Mesendoderm (in vitro differentiated cells): ENCODE results near the gene PTPN11. TPM values are rescaled to one million over a fixed set of nuclear protein-coding genes. Genes with fewer than 3 reads are reported as not detected.

ENCODE experiments used
- DNase-seq: peaks from one replicate; pipeline ENCODE4 v3.0.0; 2013
- H2AK5ac ChIP-seq: 2 replicates; pipeline ENCODE4 v1.6.1; 2013; ENCODE audit warnings: low read length, inconsistent platforms
- H2BK120ac ChIP-seq: 2 replicates; pipeline ENCODE4 v1.6.1; 2013; ENCODE audit warnings: low read depth, mild to moderate bottlenecking, low read length, moderate library complexity, mixed read lengths
- H2BK15ac ChIP-seq: replicated peaks from 2 replicates; pipeline ENCODE4 v1.6.1; 2013; ENCODE audit warnings: low read depth, mild to moderate bottlenecking, moderate library complexity
- H2BK5ac ChIP-seq: 2 replicates; pipeline ENCODE4 v1.6.1; 2013; ENCODE audit warnings: low read length, inconsistent platforms
- H3K18ac ChIP-seq: 2 replicates; pipeline ENCODE4 v1.6.1; 2013; ENCODE audit warnings: mild to moderate bottlenecking, low read length, mixed read lengths
- H3K23ac ChIP-seq: one replicate; pipeline ENCODE4 v1.6.1; 2013; ENCODE audit warnings: low read length
- H3K27ac ChIP-seq: 2 replicates; pipeline ENCODE4 v1.5.1; 2013; ENCODE audit warnings: low read depth, mild to moderate bottlenecking, inconsistent platforms, low read length, moderate library complexity
- H3K27me3 ChIP-seq: 2 replicates; pipeline ENCODE4 v1.6.1; 2013; ENCODE audit warnings: low read length, control low read depth, mild to moderate bottlenecking, inconsistent platforms; ENCODE audit not compliant: insufficient read depth, poor library complexity
- H3K36me3 ChIP-seq: 2 replicates; pipeline ENCODE4 v1.6.1; 2013; ENCODE audit warnings: low read length, inconsistent platforms; ENCODE audit not compliant: control insufficient read depth, insufficient read depth
- H3K4ac ChIP-seq: one replicate; pipeline ENCODE4 v1.6.1; 2013; ENCODE audit warnings: low read depth, mild to moderate bottlenecking, low read length, moderate library complexity
- H3K4me1 ChIP-seq: 2 replicates; pipeline ENCODE4 v1.6.1; 2013; ENCODE audit warnings: low read depth, low read length, inconsistent platforms; ENCODE audit not compliant: control insufficient read depth
- H3K4me2 ChIP-seq: 2 replicates; pipeline ENCODE4 v1.6.1; 2013; ENCODE audit warnings: low read length
- H3K4me3 ChIP-seq: 2 replicates; pipeline ENCODE4 v1.5.1; 2013; ENCODE audit warnings: mild to moderate bottlenecking, low read length
- H3K56ac ChIP-seq: one replicate; pipeline ENCODE4 v1.6.1; 2013; ENCODE audit warnings: low read length
- H3K79me1 ChIP-seq: 2 replicates; pipeline ENCODE4 v1.6.1; 2013; ENCODE audit warnings: low read length, inconsistent platforms
- H3K79me2 ChIP-seq: 2 replicates; pipeline ENCODE4 v1.6.1; 2013; ENCODE audit warnings: mild to moderate bottlenecking, low read length; ENCODE audit not compliant: control insufficient read depth, insufficient read depth
- H3K9ac ChIP-seq: 2 replicates; pipeline ENCODE4 v1.6.1; 2013; ENCODE audit warnings: low read length, inconsistent platforms
- H4K5ac ChIP-seq: one replicate; pipeline ENCODE4 v1.6.1; 2013; ENCODE audit warnings: low read length
- H4K8ac ChIP-seq: one replicate; pipeline ENCODE4 v1.6.1; 2013; ENCODE audit warnings: low read depth, mild to moderate bottlenecking, control low read depth, low read length, moderate library complexity
- WGBS: extraction: QIAGEN DNeasy Blood & Tissue Kit; methylation state at CpG from one replicate; pipeline ENCODE4 v1.1.7; 2013; ENCODE audit warnings: low lambda C conversion rate, missing lambda C conversion rate; ENCODE audit not compliant: insufficient coverage; ENCODE audit errors: extremely low coverage; 5-methylcytosine and 5-hydroxymethylcytosine counted together
- polyA plus RNA-seq, 2 experiments: library from polyadenylated mRNA; stranded (reverse); fragments of 200-250 nt; gene quantifications; one replicate each; pipeline ENCODE4 v1.2.3, GENCODE V29; 2013

PTPN11 gene
- polyA plus RNA-seq (2013, experiment 1 of 2) = 83.3 TPM
- polyA plus RNA-seq (2013, experiment 2 of 2) = 85.0 TPM

DNA sequence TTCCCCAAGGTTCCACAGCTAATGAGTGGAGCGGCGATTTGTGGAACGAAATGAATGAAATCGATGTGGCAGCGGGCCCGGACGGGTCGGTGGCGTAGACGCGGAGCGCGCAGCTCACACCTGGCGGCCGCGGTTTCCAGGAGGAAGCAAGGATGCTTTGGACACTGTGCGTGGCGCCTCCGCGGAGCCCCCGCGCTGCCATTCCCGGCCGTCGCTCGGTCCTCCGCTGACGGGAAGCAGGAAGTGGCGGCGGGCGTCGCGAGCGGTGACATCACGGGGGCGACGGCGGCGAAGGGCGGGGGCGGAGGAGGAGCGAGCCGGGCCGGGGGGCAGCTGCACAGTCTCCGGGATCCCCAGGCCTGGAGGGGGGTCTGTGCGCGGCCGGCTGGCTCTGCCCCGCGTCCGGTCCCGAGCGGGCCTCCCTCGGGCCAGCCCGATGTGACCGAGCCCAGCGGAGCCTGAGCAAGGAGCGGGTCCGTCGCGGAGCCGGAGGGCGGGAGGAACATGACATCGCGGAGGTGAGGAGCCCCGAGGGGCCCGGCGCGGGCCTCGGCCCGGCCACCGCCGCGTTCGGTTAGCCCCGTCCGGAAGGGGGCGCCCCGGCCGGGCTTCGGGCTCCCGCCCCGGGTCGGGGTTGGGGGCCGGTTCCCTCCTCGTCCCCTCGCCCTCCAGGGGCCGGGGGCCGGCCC lies at the start of gene PTPN11:
TSS of gene PTPN11 (plus strand) at position 340 of the 689 bp plus-strand sequence. CDS start at position 505, 165 bp downstream.
- peak; percentile 91 for DNase-seq
- H4K8ac ChIP-seq = peak within 1 kb of the TSS; percentile 5
- peak within 1 kb of the TSS; percentile 99 for H3K23ac ChIP-seq
- peak within 1 kb of the TSS; percentile 89 for H2BK5ac ChIP-seq
- H3K4ac ChIP-seq = peak within 1 kb of the TSS; percentile 88
- no peaks in the 10 kb centered on the region for H3K4me1 ChIP-seq
- WGBS = no CpG with 5 or more reads among the region's 89 CpGs
- H3K79me2 ChIP-seq = peaks cover 37% of the 10 kb centered on the region
- peak within 1 kb of the TSS; percentile 96 for H3K4me3 ChIP-seq
- H2BK15ac ChIP-seq = no peak within 1 kb of the TSS
- H3K56ac ChIP-seq = peak within 1 kb of the TSS; percentile 99
- H4K5ac ChIP-seq = no peak within 1 kb of the TSS
- H3K18ac ChIP-seq = peak within 1 kb of the TSS; percentile 98
- H2AK5ac ChIP-seq = no peak within 1 kb of the TSS
- peak within 1 kb of the TSS; percentile 62 for H3K4me2 ChIP-seq
- peak within 1 kb of the TSS; percentile 94 for H3K27ac ChIP-seq
- peak within 1 kb of the TSS; percentile 89 for H2BK120ac ChIP-seq
- H3K27me3 ChIP-seq = no peaks in the 10 kb centered on the region
- H3K9ac ChIP-seq = peak within 1 kb of the TSS; percentile 97
- peaks cover 11% of the 10 kb centered on the region for H3K79me1 ChIP-seq
- H3K36me3 ChIP-seq = no peaks in the 10 kb centered on the region

DNA sequence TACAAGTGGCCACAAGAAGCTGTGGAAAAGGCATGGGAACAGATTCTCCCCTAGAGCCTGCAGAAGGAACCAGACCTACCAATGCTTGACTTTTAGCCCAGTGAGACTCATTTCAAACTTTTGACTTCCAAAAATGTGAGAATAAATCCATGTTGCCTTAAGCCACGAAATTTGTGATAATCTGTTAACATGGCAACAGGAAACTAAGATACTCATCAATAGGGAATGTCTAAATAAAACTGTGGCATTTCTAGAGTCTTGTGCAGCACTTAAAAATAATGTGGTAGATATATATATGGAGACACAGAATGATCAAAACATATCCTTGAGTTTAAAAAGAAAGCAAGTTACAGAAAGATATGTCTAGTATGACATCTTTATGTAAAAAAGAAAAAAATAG lies 48.5 kb upstream of the PTPN11 start:
- H3K4me3 ChIP-seq = no peak overlapping the region
- no peak overlapping the region for H3K23ac ChIP-seq
- H2BK5ac ChIP-seq = no peak overlapping the region
- no peak overlapping the region for H3K4ac ChIP-seq
- no peak for DNase-seq
- no peak overlapping the region for H2AK5ac ChIP-seq
- no peaks in the 10 kb centered on the region for H3K27me3 ChIP-seq
- no peak overlapping the region for H3K18ac ChIP-seq
- H3K56ac ChIP-seq = no peak overlapping the region
- no peaks in the 10 kb centered on the region for H3K4me1 ChIP-seq
- no peak overlapping the region for H4K8ac ChIP-seq
- H3K4me2 ChIP-seq = no peak overlapping the region
- no peak overlapping the region for H3K9ac ChIP-seq
- H3K79me1 ChIP-seq = peaks cover 9% of the 10 kb centered on the region
- peaks cover 1% of the 10 kb centered on the region for H3K79me2 ChIP-seq
- H2BK120ac ChIP-seq = no peak overlapping the region
- no peaks in the 10 kb centered on the region for H3K36me3 ChIP-seq
- WGBS = no CpG with 5 or more reads among the region's 1 CpG
- no peak overlapping the region for H4K5ac ChIP-seq
- H3K27ac ChIP-seq = no peak overlapping the region
- H2BK15ac ChIP-seq = no peak overlapping the region

DNA sequence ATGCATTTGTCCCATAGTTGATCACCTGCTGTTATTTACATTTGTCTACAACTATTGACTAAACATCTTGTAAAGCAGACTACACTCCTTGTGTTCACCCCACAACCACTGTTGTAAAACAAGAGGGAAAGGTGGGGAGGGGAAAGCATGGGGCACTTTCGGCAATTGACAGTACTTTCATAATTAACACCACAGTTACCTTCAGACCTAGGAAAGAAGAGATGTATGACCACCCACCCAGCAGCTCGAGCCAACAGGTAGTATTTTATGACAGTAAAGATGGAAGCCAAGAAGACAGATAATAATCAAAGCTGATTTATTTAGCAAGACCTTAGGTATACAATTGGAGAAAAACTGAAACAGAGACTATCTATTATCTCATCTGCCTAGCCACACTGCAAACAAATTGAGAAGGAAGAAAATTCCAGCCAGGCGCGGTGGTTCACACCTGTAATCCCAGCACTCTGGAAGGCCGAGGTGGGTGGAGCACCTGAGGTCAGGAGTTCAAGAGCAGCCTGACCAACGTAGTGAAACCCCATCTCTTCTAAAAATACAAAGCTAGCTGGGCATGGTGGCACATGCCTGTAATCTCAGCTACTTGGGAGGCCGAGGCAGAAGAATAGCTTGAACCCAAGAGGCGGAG lies 47.8 kb upstream of the PTPN11 start:
- H3K27me3 ChIP-seq = no peaks in the 10 kb centered on the region
- no peak overlapping the region for H3K27ac ChIP-seq
- H3K56ac ChIP-seq = no peak overlapping the region
- peaks cover 9% of the 10 kb centered on the region for H3K79me1 ChIP-seq
- no peak overlapping the region for H4K5ac ChIP-seq
- WGBS = no CpG with 5 or more reads among the region's 8 CpGs
- no peaks in the 10 kb centered on the region for H3K36me3 ChIP-seq
- no peak overlapping the region for H2BK120ac ChIP-seq
- no peak overlapping the region for H4K8ac ChIP-seq
- no peak for DNase-seq
- H2BK5ac ChIP-seq = no peak overlapping the region
- no peak overlapping the region for H3K4me2 ChIP-seq
- no peak overlapping the region for H3K4ac ChIP-seq
- H3K4me1 ChIP-seq = no peaks in the 10 kb centered on the region
- peaks cover 1% of the 10 kb centered on the region for H3K79me2 ChIP-seq
- no peak overlapping the region for H2AK5ac ChIP-seq
- no peak overlapping the region for H3K4me3 ChIP-seq
- H3K23ac ChIP-seq = no peak overlapping the region
- no peak overlapping the region for H3K18ac ChIP-seq
- H2BK15ac ChIP-seq = no peak overlapping the region
- no peak overlapping the region for H3K9ac ChIP-seq

DNA sequence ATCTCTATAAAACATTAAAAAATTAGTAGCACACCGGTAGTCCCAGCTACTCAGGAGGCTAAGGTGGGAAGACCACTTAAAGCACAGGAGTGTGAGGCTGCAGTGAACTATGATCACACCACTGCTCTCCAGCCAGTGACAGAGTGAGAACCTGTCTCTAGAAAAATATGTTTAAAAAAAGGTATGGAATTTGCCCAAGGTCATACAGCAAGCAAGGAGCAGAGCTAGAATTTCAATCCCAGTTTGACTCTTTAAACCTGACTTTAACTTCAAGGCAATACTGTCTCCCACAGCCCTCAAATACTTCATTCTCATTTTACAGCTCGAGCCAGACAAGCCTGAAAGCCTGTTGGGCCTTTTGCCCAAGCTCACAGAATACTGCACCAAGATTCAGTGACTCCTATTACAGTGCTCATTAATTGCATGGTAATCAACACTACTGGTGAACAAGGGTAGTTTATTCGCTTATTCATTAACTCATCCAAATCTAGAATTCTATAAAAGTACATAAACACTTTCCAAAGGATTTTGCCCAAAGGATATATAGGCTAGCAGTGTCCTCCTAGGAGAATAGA lies 44.5 kb upstream of the PTPN11 start:
- peaks cover 1% of the 10 kb centered on the region for H3K79me2 ChIP-seq
- no peak overlapping the region for H2AK5ac ChIP-seq
- no peak overlapping the region for H2BK120ac ChIP-seq
- H3K27me3 ChIP-seq = no peaks in the 10 kb centered on the region
- no peak overlapping the region for H3K56ac ChIP-seq
- H3K4me1 ChIP-seq = no peaks in the 10 kb centered on the region
- no peak overlapping the region for H3K18ac ChIP-seq
- no peak overlapping the region for H4K8ac ChIP-seq
- peaks cover 6% of the 10 kb centered on the region for H3K79me1 ChIP-seq
- no peaks in the 10 kb centered on the region for H3K36me3 ChIP-seq
- DNase-seq = no peak
- no peak overlapping the region for H3K4me3 ChIP-seq
- no peak overlapping the region for H3K4ac ChIP-seq
- no peak overlapping the region for H2BK5ac ChIP-seq
- no peak overlapping the region for H3K4me2 ChIP-seq
- H3K23ac ChIP-seq = no peak overlapping the region
- no CpG with 5 or more reads among the region's 3 CpGs for WGBS
- no peak overlapping the region for H3K9ac ChIP-seq
- H2BK15ac ChIP-seq = no peak overlapping the region
- H4K5ac ChIP-seq = no peak overlapping the region
- H3K27ac ChIP-seq = no peak overlapping the region

DNA sequence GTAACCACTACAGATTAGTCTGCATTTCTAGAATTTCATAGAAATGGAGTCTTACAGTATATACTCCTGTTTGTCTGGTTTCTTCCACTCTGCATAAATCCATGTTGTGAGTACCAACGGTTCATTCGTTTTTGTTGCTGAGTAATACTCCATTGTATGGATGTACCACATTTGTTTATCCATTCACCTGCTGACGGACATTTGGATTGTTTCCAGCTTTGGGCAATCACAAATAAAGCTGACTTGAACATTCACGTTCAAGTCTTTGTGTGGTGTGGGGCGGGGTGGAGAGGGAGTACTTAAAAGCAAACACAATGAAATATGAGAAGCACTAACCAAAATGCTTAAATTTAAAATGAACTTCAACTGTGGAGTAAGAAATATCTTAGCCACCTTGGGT lies 43.6 kb upstream of the PTPN11 start:
- Histone ChIP-seq H3K79me1 (peaks cover 4% of the 10 kb centered on the region), H3K23ac (no peak overlapping the region), H3K79me2 (no peaks in the 10 kb centered on the region), H3K9ac (no peak overlapping the region), H3K4ac (no peak overlapping the region), H3K56ac (no peak overlapping the region), H2BK5ac (no peak overlapping the region), H3K4me1 (no peaks in the 10 kb centered on the region), H4K5ac (no peak overlapping the region), H3K27me3 (no peaks in the 10 kb centered on the region), H3K4me3 (no peak overlapping the region), H3K18ac (no peak overlapping the region), H3K4me2 (no peak overlapping the region), H3K27ac (no peak overlapping the region), H2BK15ac (no peak overlapping the region), H4K8ac (no peak overlapping the region), H3K36me3 (no peaks in the 10 kb centered on the region), H2BK120ac (no peak overlapping the region), H2AK5ac (no peak overlapping the region)
- no peak for DNase-seq
- WGBS = no CpG with 5 or more reads among the region's 5 CpGs
